Breast epithelium (tissue), 4 donors: ENCODE results near the gene OAF. TPM values are rescaled to one million over a fixed set of nuclear protein-coding genes. Genes with fewer than 3 reads are reported as not detected.
A peak's percentile ranks its signal among the peaks of the same experiment; 100 is the strongest.

Source experiments
- DNase-seq, 2 donors: peaks; one replicate each; pipeline ENCODE4 v3.0.0-alpha.2; 2019; ENCODE audit warnings: low spot score in 2 of 2
- H3K27ac ChIP-seq, 2 donors: fragments of 200-600 bp; sonication (generic) in 1 of 2; one replicate each; pipeline ENCODE4 v1.5.1; 2016 to 2019; ENCODE audit warnings: mild to moderate bottlenecking in 1 of 2
- H3K27me3 ChIP-seq, 2 donors: fragments of 200-600 bp; sonication (generic) in 1 of 2; one replicate each; pipeline versions ENCODE4 v1.5.1 to v1.6.0; 2017 to 2019; ENCODE audit warnings: control low read depth in 1 of 2, mild to moderate bottlenecking in 1 of 2
- H3K36me3 ChIP-seq: fragments of 200-600 bp; one replicate; pipeline ENCODE4 v1.5.1; 2019
- H3K4me1 ChIP-seq, 2 donors: fragments of 200-600 bp; sonication (generic); one replicate each; pipeline ENCODE4 v1.5.1; 2016 to 2019; ENCODE audit warnings: control low read depth in 1 of 2
- H3K4me3 ChIP-seq, 3 donors: fragments of 200-600 bp; sonication (generic); 1 replicate in 2 of 3; 2 replicates in 1 of 3; pipeline ENCODE4 v1.5.1; 2016 to 2019; ENCODE audit warnings: mild to moderate bottlenecking in 3 of 3, moderate library complexity in 2 of 3
- H3K9me3 ChIP-seq, 2 donors: fragments of 200-600 bp; sonication (generic) in 1 of 2; one replicate each; pipeline ENCODE4 v1.5.1; 2016 to 2019; ENCODE audit warnings: control low read depth in 1 of 2
- POLR2A ChIP-seq: fragments of 450-650 bp; IDR thresholded peaks from one replicate; pipeline ENCODE4 v1.6.1; 2016; ENCODE audit warnings: antibody characterized with exemption, mild to moderate bottlenecking, moderate library complexity
- POLR2AphosphoS5 ChIP-seq, 3 donors: sonication (generic); formaldehyde crosslinking; IDR thresholded peaks; one replicate each; pipeline ENCODE4 v1.6.1; 2017; ENCODE audit warnings: antibody characterized with exemption in 3 of 3
- intact Hi-C: fragments of 100-400 bp; cut with DNase I; formaldehyde crosslinking; loops from one replicate; pipeline ENCODE4 v1.15.1; 2023; ENCODE audit warnings: low total_unique reads
- total RNA-seq, 3 donors: library from RNA; depleted of rRNA; stranded (reverse); fragments of >200 nt; gene quantifications; one replicate each; pipeline ENCODE4 v1.1.0, GENCODE V29; 2016
- TF ChIP-seq, protein P1 (sequence below), 3 donors: fragments of 450-650 bp; IDR thresholded peaks; one replicate each; pipeline ENCODE4 v1.5.1; 2016 to 2017; ENCODE audit warnings: antibody characterized with exemption in 3 of 3, mild to moderate bottlenecking in 3 of 3, moderate library complexity in 3 of 3

Gene OAF
- total RNA-seq, 3 donors from 2014 or later = 19.8 to 35.1 (median 33.3) TPM

DNA sequence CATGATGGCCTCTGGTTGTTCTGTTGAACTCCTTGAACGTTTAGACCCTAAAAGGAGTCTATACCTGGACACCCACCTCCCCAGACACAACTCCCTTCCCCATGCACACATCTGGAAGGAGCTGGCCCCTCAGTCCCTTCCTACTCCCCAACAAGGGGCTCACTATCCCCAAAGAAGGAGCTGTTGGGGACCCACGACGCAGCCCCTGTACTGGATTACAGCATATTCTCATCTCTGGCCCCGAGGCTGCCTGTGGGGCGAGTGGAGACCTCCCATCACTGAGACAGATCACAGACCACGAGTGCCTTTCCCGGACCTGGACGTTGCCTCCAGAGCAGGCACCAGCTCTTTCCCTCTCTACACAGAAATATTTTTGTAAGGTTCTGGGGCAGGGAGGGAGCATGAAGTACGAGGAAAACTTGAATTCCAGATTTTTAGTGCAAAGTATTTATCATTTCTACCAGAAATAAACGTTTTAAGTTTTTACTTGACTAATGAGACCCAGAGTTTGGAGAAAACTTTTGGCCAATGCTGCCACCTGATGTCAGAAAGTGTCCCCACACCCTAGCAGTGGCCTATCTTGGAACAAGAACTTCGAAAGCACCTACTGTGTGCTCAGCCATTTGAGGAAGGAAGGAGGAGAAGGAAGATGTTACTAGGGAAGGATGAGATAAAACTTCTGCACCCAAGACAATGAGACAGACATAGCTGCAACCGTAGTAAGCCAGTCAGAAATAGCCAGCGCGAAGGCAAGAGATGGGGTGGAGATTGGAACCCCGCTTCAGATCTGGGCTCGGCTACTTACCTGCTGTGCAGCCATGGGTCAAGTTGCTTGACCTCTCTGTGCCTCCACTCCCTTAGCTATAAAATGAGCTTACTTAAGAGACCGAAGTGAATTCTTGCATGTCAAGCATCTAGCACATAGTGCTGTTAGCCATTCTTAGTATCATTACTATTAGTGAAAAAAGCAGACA is 18.9 kb downstream of the OAF start:
- Histone ChIP-seq H3K4me3 (no peak overlapping the region), H3K9me3 (no peaks in the 10 kb centered on the region), H3K4me1 (no peaks in the 10 kb centered on the region), H3K36me3 (no peaks in the 10 kb centered on the region), H3K27ac (peak overlapping the region; percentile 25 to 75), H3K27me3 (no peaks in the 10 kb centered on the region)
- TF ChIP-seq, protein P1, sequence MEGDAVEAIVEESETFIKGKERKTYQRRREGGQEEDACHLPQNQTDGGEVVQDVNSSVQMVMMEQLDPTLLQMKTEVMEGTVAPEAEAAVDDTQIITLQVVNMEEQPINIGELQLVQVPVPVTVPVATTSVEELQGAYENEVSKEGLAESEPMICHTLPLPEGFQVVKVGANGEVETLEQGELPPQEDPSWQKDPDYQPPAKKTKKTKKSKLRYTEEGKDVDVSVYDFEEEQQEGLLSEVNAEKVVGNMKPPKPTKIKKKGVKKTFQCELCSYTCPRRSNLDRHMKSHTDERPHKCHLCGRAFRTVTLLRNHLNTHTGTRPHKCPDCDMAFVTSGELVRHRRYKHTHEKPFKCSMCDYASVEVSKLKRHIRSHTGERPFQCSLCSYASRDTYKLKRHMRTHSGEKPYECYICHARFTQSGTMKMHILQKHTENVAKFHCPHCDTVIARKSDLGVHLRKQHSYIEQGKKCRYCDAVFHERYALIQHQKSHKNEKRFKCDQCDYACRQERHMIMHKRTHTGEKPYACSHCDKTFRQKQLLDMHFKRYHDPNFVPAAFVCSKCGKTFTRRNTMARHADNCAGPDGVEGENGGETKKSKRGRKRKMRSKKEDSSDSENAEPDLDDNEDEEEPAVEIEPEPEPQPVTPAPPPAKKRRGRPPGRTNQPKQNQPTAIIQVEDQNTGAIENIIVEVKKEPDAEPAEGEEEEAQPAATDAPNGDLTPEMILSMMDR (IDR thresholded peaks at IDR 0.05) = peak; percentile 35 to 85 (median 77)
- TF ChIP-seq POLR2A = no peak
- intact Hi-C loops = no loop called here
- no peak for DNase-seq

DNA sequence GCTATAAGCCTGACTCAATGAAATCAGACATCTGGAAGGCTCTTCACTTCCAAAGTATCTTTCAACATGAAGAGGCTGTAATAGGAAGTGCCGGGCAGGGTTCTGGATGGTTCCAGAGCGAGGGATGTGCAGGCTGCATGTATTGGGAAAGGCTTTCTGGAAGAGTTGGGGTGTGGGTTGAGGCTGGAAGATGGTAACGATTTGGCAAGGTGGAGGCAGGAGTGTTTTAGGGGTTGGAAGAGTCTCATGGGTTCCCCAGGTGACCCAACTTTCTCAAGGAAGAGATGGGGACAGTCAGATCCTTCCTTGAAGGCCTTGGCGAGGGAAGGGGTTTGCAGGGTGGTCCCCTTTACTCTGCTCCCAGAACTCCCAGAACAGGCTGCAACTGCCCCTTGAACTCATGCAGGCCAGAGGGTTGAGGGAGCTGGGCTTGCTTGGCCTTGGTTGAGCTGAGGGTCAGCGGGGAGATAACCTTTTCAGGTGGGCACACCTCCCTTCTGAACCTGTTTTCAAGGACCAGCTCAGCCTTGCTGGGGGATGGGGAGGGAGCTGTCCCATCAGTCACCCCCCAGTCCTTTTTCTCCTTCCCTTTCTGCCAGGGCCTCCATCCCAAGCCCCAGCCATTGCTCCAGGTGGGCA is 19.7 kb downstream of the OAF start:
- Histone ChIP-seq H3K36me3 (no peaks in the 10 kb centered on the region), H3K4me3 (no peak overlapping the region), H3K27ac (no peak overlapping the region), H3K9me3 (no peaks in the 10 kb centered on the region), H3K4me1 (no peaks in the 10 kb centered on the region), H3K27me3 (no peaks in the 10 kb centered on the region)
- TF ChIP-seq POLR2AphosphoS5 (IDR thresholded peaks at IDR 0.05) = no peak
- TF ChIP-seq POLR2A = no peak
- TF ChIP-seq, protein P1 (IDR thresholded peaks at IDR 0.05) = no peak
- no peak for DNase-seq
- intact Hi-C loops = no loop called here

DNA sequence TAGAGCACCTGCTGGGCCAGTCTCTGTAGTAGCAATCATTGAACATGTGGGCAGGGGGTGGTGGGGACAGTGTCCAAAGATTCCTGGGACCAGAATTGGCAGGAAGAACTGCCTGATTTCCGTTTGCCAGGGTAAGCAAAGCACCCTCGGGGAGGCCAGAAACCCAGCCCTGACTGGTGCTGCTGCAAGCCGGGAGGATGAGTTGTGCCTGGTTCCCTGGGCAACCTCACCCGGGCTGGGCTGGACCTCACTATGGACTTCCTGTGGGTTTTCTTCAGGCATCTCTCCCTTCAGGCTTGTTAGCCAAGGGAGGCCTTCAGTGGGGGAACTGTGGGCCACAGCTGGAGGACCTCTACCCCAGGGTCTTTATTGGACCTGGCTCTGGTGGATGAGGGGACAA is 21.1 kb downstream of the OAF start:
- Histone ChIP-seq H3K4me1 (no peaks in the 10 kb centered on the region), H3K27ac (peak overlapping the region in 1 of 2 donors; percentile 38), H3K27me3 (no peaks in the 10 kb centered on the region), H3K36me3 (no peaks in the 10 kb centered on the region), H3K9me3 (no peaks in the 10 kb centered on the region), H3K4me3 (no peak overlapping the region)
- no peak for DNase-seq
- intact Hi-C loops = no loop called here
- TF ChIP-seq POLR2A (no peak), POLR2AphosphoS5 (IDR thresholded peaks at IDR 0.05) (no peak)
- TF ChIP-seq, protein P1 (IDR thresholded peaks at IDR 0.05) = no peak

DNA sequence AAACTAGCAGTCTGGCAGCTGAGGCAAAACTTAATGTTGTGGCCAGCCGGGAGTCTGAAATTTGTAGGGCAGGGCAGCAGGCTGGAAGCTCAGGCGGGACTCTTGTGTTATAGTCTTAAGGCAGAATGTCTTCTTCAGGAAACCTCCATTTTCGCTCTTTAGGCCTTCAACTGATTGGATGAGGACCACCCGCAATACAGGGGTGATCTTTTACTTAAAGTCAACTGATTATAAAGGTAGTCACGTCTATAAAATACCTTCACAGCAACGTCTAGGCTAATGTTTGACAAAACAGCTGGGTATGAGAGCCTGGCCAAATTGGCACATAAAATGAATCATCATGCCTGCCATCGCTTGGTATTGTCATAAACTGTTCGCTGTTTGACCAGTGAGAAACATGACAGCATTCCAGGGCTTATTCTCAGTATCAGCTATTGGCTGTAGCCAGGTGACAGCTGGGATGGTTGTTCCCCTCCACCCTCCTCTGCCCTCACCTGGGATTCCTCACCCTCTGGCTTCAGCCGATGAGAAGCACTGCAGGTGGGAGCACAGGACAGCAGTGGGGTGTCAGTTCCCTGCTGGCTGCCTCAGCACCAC is 22.5 kb downstream of the OAF start:
- H3K27me3 ChIP-seq = no peaks in the 10 kb centered on the region
- TF ChIP-seq POLR2A = no peak
- no peak for TF ChIP-seq POLR2AphosphoS5 (IDR thresholded peaks at IDR 0.05)
- TF ChIP-seq, protein P1 (IDR thresholded peaks at IDR 0.05) = no peak
- H3K27ac ChIP-seq = no peak overlapping the region
- no peaks in the 10 kb centered on the region for H3K4me1 ChIP-seq
- no peaks in the 10 kb centered on the region for H3K36me3 ChIP-seq
- no peaks in the 10 kb centered on the region for H3K9me3 ChIP-seq
- intact Hi-C loops = no loop called here
- no peak overlapping the region for H3K4me3 ChIP-seq
- DNase-seq = no peak
